COLO829 (cell line): Measurements from ENCODE around the gene EHD1.

Experiments
- DNase-seq: peaks from one replicate; pipeline ENCODE4 v3.0.0; 2012; ENCODE audit warnings: low spot score

EHD1 gene

GRCh38 chr11:64878494-64879243 is at the start of gene EHD1:
Gene EHD1, minus strand, starts transcription at chr11:64878621. Its CDS starts 157 bp downstream, at chr11:64878464.
- peak; percentile 99 for DNase-seq

- DNase-seq, result no peak
Observed at GRCh38 chr11:64926689-64927088, 48.3 kb upstream of the EHD1 start.

GRCh38 chr11:64925536-64926436 is 47.4 kb upstream of the EHD1 start:
- DNase-seq, result no peak

- no peak for DNase-seq
Observed at GRCh38 chr11:64924910-64925284, 46.5 kb upstream of the EHD1 start.

- DNase-seq, result peak; percentile 97
Observed at GRCh38 chr11:64923944-64924909, 45.8 kb upstream of the EHD1 start, which contains the start of gene PPP2R5B. Gene PPP2R5B, plus strand, starts transcription at chr11:64924689. Its CDS starts 1,046 bp downstream, at chr11:64925735.

- no peak for DNase-seq
Observed at GRCh38 chr11:64923151-64923661, 44.8 kb upstream of the EHD1 start.

- DNase-seq, result no peak
Observed at GRCh38 chr11:64921384-64921783, 43.0 kb upstream of the EHD1 start.

- no peak for DNase-seq
Observed at GRCh38 chr11:64920124-64920523, 41.7 kb upstream of the EHD1 start.

- no peak for DNase-seq
Observed at GRCh38 chr11:64919627-64920026, 41.2 kb upstream of the EHD1 start.

- no peak for DNase-seq
Observed at GRCh38 chr11:64918017-64918416, 39.6 kb upstream of the EHD1 start.

GRCh38 chr11:64917663-64917995 is 39.2 kb upstream of the EHD1 start:
- no peak for DNase-seq

- peak; percentile 99 for DNase-seq
Observed at GRCh38 chr11:64916775-64917662, 38.6 kb upstream of the EHD1 start, which contains the start of gene ATG2A. Gene ATG2A, minus strand, starts transcription at chr11:64917209. Its CDS starts 74 bp downstream, at chr11:64917135.

- no peak for DNase-seq
Observed at GRCh38 chr11:64916040-64916774, 37.8 kb upstream of the EHD1 start.

GRCh38 chr11:64915376-64915887 is 37.0 kb upstream of the EHD1 start:
- DNase-seq, result no peak

GRCh38 chr11:64914123-64914522 is 35.7 kb upstream of the EHD1 start:
- no peak for DNase-seq

- no peak for DNase-seq
Observed at GRCh38 chr11:64913171-64913727, 34.8 kb upstream of the EHD1 start.

- no peak for DNase-seq
Observed at GRCh38 chr11:64911689-64912088, 33.3 kb upstream of the EHD1 start.

- no peak for DNase-seq
Observed at GRCh38 chr11:64911142-64911541, 32.7 kb upstream of the EHD1 start.

- DNase-seq, result no peak
Observed at GRCh38 chr11:64910451-64911093, 32.2 kb upstream of the EHD1 start.
